Measurements from ENCODE around the gene PDE2A.

DNA sequence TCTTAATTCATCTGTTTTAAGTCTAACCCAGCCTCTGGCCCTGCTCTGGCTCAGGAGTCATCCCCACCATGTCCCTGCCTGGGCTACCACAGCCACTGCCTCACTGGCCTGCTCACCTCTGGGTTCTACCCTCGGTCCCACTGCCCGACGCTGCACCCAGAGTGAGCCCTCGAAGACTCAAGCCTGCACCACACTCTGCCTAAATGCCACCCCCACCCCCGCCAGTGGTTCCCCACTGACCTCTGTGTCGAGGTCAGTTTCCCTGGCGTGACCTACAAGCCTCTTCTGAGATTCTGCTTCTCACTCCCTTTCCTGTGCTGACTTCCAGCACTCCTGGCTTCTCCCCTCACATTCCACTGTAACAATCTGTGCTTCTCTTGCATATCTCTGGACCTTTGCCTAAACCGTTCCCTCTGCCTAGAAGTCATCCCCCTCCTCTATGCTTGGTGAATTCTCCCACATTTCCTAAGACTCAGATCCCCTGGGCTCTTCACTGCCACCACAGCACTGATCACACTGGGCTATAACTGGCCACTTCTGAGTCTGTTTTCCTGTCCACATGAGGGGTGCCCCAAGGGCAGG, 12.5 kb upstream of the PDE2A start:
- no peak for TF ChIP-seq POLR2A (IDR thresholded peaks at IDR 0.05; ENCODE audit: low read depth)
- TF ChIP-seq, protein P1, sequence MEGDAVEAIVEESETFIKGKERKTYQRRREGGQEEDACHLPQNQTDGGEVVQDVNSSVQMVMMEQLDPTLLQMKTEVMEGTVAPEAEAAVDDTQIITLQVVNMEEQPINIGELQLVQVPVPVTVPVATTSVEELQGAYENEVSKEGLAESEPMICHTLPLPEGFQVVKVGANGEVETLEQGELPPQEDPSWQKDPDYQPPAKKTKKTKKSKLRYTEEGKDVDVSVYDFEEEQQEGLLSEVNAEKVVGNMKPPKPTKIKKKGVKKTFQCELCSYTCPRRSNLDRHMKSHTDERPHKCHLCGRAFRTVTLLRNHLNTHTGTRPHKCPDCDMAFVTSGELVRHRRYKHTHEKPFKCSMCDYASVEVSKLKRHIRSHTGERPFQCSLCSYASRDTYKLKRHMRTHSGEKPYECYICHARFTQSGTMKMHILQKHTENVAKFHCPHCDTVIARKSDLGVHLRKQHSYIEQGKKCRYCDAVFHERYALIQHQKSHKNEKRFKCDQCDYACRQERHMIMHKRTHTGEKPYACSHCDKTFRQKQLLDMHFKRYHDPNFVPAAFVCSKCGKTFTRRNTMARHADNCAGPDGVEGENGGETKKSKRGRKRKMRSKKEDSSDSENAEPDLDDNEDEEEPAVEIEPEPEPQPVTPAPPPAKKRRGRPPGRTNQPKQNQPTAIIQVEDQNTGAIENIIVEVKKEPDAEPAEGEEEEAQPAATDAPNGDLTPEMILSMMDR (IDR thresholded peaks at IDR 0.05), result no peak
- TF ChIP-seq POLR2AphosphoS5 (IDR thresholded peaks at IDR 0.05), result no peak
- no peak for TF ChIP-seq EP300 (IDR thresholded peaks at IDR 0.05)

All from esophagus muscularis mucosa (tissue), 4 donors.